Measurements from ENCODE around the gene COLGALT1. TPM values are rescaled to one million over a fixed set of nuclear protein-coding genes. Genes with fewer than 3 reads are reported as not detected.

COLGALT1 gene
- total RNA-seq, 1 experiment from 2014 or later, result 48.5 TPM

DNA sequence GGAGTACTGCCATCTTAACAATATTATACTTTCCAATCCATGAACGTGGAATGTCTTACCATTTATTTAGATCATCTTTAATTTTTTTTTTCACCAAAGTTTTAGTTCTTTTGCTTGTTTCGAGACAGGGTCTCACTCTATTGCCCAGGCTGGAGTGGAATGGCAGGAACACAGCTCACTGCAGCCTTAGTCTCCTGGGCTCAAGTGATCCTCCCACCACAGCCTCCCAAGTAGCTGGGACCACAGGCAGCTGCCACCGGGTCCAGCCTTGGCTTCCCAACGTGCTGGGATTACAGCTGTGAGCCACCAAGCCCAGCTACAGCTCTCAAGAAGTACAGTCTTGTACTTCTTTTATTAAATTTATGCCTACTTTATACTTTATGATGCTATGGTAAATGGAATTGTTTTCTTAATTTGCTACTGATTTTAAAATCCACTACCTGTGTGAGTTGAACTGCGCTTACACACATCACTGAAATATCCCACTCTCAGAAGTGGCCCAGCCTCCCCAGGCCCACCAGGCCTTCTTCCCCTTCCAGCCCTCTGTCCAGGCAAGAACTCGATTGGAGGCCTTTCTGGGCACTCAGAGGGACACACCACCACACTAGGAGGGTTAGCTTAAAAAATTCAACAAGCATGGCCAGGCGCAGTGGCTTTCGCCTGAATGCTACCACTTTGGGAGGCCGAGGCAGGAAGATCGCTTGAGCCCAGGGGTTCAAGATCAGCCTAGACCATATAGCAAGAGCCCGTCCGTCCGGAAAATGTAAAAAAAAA lies 45.0 kb upstream of the COLGALT1 start:
- no peaks in the 10 kb centered on the region for H3K9me3 ChIP-seq (ENCODE audit: control insufficient read depth, low read depth, low read length)
- no CpG with 5 or more reads among the region's 13 CpGs for WGBS (ENCODE audit: extremely low coverage, insufficient read length, low lambda C conversion rate)
- TF ChIP-seq, protein P1, sequence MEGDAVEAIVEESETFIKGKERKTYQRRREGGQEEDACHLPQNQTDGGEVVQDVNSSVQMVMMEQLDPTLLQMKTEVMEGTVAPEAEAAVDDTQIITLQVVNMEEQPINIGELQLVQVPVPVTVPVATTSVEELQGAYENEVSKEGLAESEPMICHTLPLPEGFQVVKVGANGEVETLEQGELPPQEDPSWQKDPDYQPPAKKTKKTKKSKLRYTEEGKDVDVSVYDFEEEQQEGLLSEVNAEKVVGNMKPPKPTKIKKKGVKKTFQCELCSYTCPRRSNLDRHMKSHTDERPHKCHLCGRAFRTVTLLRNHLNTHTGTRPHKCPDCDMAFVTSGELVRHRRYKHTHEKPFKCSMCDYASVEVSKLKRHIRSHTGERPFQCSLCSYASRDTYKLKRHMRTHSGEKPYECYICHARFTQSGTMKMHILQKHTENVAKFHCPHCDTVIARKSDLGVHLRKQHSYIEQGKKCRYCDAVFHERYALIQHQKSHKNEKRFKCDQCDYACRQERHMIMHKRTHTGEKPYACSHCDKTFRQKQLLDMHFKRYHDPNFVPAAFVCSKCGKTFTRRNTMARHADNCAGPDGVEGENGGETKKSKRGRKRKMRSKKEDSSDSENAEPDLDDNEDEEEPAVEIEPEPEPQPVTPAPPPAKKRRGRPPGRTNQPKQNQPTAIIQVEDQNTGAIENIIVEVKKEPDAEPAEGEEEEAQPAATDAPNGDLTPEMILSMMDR (conservative IDR thresholded peaks at IDR 0.05), result no peak
- H3K23ac ChIP-seq (ENCODE audit: insufficient read length, low read depth, low read length), result no peak overlapping the region
- H2BK20ac ChIP-seq (ENCODE audit: low read depth, low read length, poor library complexity, severe bottlenecking), result no peak overlapping the region
- H4K8ac ChIP-seq (replicated peaks; ENCODE audit: insufficient read length, low read depth, low read length), result no peak overlapping the region
- H4K20me1 ChIP-seq (ENCODE audit: control insufficient read depth, insufficient read depth, insufficient read length), result no peaks in the 10 kb centered on the region
- H3K9ac ChIP-seq (ENCODE audit: extremely low read depth, insufficient read length, low read length), result peak overlapping the region; percentile 86
- no peak overlapping the region for H3T11ph ChIP-seq (ENCODE audit: low read length)
- H3K27ac ChIP-seq (ENCODE audit: insufficient read length, low read depth, low read length), result no peak overlapping the region
- peaks cover 18 to 21% of the 10 kb centered on the region in 2 experiments for H3K4me1 Mint-ChIP-seq
- no peak overlapping the region for H2BK120ac ChIP-seq (ENCODE audit: low read depth, low read length, poor library complexity, severe bottlenecking)
- H2AFZ ChIP-seq (ENCODE audit: low read length), result no peak overlapping the region
- H2BK12ac ChIP-seq (ENCODE audit: insufficient read length, low read depth, low read length), result no peak overlapping the region
- no peak overlapping the region for H2BK5ac ChIP-seq (ENCODE audit: insufficient read length, low read length)
- no peak overlapping the region for H3K14ac ChIP-seq (ENCODE audit: insufficient read depth, low read length)
- H2BK15ac ChIP-seq (ENCODE audit: low read depth, low read length), result no peak overlapping the region
- no peaks in the 10 kb centered on the region for H3K27me3 ChIP-seq (ENCODE audit: insufficient read depth, low read length)
- no peak for DNase-seq
- H3K9me3 Mint-ChIP-seq, result no peaks in the 10 kb centered on the region
- H3K27me3 Mint-ChIP-seq (ENCODE audit: low read depth), result no peaks in the 10 kb centered on the region; the same call in 1 of the 2 replicates
- H3K4me3 Mint-ChIP-seq, result peak overlapping the region; percentile 94 to 98
- no peak overlapping the region for H4K91ac ChIP-seq (ENCODE audit: insufficient read length, low read depth, low read length)
- peaks cover 4 to 10% (median 5%) of the 10 kb centered on the region in 3 experiments; a peak in 6 of 7 replicates for H3K36me3 Mint-ChIP-seq (ENCODE audit: insufficient read depth in 1 of 3, low read depth in 3 of 3)
- H3K4me2 ChIP-seq (ENCODE audit: insufficient read depth, insufficient read length, low read length), result peak overlapping the region; percentile 62
- H3K18ac ChIP-seq (ENCODE audit: insufficient read length, low read depth, low read length), result no peak overlapping the region
- peak overlapping the region; percentile 98 to 99 (median 98) for H3K27ac Mint-ChIP-seq
- no peaks in the 10 kb centered on the region for H3K79me2 ChIP-seq (ENCODE audit: insufficient read depth, low read length)
- no peak overlapping the region for H2AK5ac ChIP-seq (ENCODE audit: insufficient read length, low read length)
- no peak overlapping the region for H4K5ac ChIP-seq (ENCODE audit: insufficient read length, low read depth, low read length)
- no peak overlapping the region for H3K4ac ChIP-seq (ENCODE audit: low read depth, low read length)
- no peak overlapping the region for H3K56ac ChIP-seq (ENCODE audit: insufficient read length, low read depth, low read length)
- no peaks in the 10 kb centered on the region for H3K4me1 ChIP-seq (ENCODE audit: insufficient read depth, low read length)
- H3K23me2 ChIP-seq (ENCODE audit: insufficient read length, low read depth, low read length, poor library complexity, severe bottlenecking), result peaks cover 7% of the 10 kb centered on the region
- H3K79me1 ChIP-seq (ENCODE audit: insufficient read depth, low read depth, low read length, poor library complexity, severe bottlenecking), result no peaks in the 10 kb centered on the region
